Ovary (tissue), 3 donors: ENCODE results near the gene RNF181.

ENCODE experiments used
- CTCF ChIP-seq, 3 donors: fragments of 450-650 bp in 2 of 3; fragments of 200-600 bp in 1 of 3; IDR thresholded peaks; one replicate each; pipeline versions ENCODE4 v1.5.1 to v1.8.0; 2016 to 2022; ENCODE audit warnings: antibody characterized with exemption in 3 of 3, mild to moderate bottlenecking in 1 of 3
- POLR2A ChIP-seq: fragments of 450-650 bp; IDR thresholded peaks from one replicate; pipeline ENCODE4 v1.6.1; 2017; ENCODE audit warnings: antibody characterized with exemption, mild to moderate bottlenecking, moderate library complexity
- donor health status: DM: no; HTN: no; CAD: no.

DNA sequence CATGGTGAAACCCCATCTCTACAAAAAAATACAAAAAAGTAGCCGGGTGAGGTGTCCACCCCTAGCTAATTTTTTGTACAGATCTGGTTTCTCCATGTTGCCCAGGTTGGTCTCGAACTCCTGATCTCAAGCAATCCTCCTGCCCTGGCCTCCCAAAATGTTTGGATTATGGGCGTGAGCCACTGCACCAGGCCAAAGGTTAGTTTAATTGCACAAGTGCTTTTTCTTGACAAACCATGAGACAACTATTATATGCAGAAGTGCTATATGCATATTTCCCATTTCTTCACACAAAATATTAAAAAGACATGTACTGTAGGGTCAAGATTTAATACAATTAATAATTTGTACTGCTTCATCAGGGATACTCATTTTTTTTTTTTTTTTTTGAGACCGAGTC, 29.3 kb upstream of the RNF181 start:
- TF ChIP-seq CTCF (IDR thresholded peaks at IDR 0.05) (no peak), POLR2A (no peak)
